ENCODE measurements around the gene KCNJ4.

The KCNJ4 gene

DNA sequence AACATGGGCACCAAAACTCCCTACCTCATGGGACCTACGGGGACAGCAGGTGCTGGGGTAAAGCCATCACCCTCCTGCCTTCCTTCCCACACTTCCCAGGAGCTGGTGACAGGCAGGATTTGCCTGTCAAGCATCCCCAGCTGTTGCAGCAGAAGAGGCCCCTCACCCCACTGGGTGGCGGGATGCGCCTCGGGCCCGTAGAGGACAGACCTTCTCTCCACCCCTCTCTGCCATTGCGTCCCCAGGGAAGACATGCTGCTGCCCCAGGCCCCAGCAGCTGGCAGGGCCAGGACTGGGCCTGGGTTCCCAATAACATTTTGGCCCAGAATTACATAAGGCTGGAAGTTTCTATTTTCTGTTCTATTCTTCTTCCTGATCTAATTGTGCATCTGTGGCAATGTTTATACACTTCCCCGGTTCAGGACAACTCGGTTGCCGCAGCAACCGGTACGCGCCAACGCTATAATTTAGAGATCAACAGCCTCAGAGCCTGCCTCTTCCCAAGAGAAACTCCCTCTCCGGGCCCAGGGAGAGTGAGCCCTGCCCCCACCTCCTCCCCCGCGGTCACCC is 25.4 kb downstream of the KCNJ4 start:
- no peak for DNase-seq (ENCODE audit: low spot score)

DNA sequence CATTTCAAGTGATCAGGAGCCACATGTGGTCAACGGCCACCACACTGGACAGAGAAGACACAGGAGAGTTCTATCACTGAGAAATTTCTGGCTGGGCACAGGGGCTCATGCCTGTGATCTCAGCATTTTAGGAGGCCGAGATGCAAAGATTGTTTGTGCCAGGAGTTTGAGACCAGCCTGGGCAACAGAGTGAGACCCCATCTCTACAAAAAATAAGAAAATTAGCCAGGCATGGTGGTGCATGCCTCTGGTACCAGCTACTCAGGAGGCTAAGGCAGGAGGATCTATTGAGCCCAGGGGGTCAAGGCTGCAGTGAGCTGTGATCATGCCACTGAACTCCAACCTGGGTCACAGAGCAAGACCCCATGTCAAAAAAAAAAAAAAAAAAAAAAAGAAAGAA is 26.3 kb downstream of the KCNJ4 start:
- no peak for DNase-seq (ENCODE audit: low spot score)

DNA sequence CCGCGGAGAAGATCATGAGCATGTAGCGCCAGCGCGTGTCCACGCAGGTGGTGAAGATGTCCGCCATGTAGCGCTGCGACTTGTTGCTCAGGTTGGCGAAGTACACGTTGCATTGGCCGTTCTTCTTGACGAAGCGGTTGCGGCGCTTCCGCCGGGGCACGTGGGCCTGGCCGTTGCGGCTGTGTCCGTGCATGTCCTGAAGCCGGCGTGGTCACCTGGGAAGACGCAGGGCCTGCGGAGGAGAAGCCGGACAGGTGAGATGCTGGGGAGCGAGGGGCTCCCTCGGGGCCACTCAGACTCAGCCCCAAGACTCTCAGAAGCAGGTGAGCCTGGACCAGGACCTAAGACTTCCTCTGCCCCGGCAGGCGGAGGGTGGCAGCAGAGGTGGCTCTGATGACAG is 27.1 kb downstream of the KCNJ4 start:
- no peak for DNase-seq (ENCODE audit: low spot score)

DNA sequence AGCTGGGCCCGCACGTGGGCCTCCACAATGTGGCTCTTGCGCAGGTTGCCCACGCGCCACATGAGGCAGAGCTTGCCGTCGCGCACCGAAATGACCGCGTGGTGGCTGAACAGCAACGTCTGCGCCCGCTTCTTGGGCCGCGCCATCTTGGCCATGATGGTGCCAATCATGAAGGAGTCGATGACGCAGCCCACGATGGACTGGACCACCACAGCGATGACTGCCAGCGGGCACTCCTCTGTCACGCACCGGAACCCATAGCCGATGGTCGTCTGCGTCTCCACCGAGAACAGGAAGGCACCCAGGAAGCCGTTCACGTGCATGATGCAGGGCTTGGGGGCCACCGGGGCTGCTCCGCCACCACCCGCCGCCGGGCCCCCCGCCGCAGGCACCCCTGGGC is 27.5 kb downstream of the KCNJ4 start:
- no peak for DNase-seq (ENCODE audit: low spot score)

DNA sequence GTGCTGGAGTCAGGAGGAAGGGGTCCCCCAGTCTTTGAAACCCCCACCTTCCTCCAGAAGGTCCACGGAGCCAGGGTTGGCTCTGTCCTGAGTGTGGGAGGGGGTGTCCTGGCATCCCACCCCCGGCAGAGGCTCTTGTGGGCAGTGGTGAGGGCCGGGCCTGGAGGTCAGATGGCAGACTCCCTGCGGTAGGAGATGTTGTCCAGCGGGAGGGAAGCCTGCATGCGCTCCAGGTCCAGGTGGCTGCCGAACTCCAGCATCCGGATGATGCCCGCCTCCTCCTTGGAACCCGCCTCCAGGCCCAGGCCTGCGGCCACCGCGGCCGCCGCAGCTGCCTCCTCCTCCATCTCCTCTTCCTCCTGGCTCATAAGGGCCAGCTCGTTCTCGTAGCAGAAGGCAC is 28.4 kb downstream of the KCNJ4 start:
- DNase-seq (ENCODE audit: low spot score) = no peak

DNA sequence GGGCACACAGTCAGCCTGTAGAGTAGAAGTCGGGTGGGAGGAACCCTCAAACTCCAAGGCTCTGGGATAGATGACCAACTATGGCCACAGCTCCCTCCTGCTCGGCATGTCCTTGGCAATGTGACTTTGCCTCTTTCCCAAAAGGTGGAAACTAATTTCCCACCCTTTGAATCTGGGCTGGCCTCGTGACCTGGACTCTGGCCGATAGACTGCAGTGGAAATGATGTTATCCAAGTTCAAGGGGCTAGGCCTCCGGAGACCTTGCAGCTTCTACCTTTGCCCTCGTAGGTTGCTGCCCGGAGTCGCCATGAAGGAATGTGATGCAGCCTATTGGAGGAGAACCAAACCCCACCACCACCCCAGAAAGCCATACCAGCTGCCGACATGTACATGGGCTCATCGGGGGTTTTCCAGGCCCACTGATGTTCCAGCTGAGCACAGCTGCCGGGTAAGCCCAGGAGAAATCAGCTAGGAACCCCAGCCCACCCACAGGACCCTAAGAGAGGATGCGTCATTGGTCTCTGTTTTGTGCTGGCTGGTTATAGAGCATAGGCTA is 30.4 kb downstream of the KCNJ4 start:
- no peak for DNase-seq (ENCODE audit: low spot score)

DNA sequence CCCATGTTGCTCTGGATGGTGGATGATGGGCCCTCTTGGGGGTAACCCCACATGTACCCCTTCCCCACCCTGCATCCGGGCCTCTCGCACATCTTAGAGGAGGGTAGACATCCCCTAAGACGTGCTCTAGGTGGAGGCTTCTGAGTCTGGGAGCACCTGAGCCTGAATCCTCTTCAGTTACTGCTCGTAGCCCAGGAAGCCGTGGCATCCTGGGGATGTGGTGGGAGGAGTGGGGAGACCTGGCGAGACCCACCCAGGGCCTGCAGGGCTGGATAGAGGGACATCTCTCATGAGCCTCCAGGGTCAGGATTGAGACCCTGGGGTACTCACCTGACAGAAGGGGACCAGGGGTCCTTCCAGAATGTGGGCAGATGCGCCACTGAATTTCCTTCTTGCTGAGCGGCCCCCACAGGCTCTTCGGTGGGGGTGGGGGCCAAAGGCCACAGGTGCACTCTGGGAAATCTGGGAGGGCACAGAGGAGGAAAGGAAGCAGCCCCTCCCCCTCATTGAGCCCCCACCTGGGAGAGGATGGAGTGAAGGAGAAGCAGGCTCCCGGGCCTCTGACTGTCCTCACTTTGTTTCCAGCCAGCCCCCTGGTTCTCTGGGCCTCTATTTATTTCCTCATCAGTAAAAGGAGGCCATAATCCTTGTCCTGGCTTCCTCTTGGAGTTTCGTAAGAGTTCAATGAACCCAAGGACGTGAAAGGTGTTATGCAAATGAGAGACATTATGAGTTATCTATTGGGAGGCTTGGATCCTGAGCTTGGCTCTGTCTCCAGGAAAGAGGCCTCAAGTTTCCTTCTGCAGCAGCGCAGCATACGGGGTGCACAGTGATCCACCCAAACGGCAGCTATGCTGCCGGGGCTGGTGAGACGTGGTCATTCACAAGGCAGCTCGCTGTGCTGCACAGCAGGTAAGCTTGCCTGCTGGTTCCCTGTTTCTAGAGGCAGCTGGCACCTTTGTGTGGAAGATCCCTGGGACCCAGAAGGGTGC is 31.2 kb downstream of the KCNJ4 start:
- DNase-seq (ENCODE audit: low spot score) = no peak

DNA sequence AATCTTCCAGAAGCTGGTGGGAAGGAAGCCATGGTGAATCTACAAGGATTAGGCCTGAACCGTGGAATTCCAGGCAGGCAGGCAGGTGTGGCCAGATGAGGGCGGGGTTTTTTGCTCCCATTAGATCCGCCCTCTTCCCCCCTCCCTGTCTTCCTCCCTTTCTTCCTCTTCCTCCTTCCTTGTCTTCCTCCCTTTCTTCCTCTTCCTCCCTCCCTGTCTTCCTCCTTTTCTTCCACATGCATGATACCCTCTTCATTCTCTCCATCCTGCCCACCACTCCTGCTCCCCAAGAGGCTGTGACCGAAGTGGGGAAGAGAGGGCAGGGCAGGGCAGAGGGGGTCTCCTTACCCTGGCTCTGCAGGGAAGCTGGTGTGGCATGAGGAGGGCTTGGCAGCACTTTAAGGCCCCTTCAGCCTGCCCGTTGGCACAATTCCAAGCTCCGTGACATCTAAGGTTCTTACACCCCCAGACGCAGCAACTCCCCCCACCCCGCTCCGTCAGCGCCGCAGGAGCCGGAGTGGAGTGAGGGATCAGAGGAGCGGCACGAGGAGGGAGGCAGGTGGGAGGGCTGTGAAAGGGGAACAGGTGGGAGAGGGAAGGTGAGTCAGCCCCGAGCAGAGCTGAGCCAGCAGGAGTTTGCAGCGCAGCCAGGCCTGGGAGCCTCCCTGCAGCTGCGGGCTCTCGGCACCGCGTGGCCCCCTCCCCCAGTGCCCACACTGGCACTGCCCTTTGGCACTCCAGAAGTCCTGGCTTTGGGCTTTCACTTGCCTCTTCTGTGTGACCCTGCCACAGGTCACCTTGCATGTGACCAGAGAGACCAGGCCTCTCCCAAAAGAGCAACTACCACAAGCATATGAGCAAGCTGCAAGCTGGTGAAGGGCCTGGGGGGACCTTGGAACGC is 32.1 kb downstream of the KCNJ4 start:
- DNase-seq (ENCODE audit: low spot score) = no peak

DNA sequence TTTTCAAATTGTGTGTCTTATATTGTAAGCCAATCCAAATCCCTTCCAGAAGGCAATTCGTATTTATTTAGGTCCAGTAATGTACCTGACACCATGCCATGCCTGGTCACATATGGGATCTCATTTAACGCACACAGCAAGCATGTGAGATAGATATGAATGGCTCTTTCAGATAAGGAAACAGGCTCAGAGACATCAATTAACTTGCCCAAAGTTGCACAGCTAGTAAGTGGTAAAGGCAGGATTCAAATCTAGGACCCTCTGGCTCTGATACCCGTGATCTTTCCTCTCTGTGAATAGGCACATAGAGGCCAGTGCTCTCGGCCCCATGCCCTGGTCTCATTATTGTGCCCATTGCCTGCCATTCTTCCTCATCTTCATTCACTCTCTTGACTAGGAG is 34.3 kb downstream of the KCNJ4 start:
- DNase-seq (ENCODE audit: low spot score) = no peak

DNA sequence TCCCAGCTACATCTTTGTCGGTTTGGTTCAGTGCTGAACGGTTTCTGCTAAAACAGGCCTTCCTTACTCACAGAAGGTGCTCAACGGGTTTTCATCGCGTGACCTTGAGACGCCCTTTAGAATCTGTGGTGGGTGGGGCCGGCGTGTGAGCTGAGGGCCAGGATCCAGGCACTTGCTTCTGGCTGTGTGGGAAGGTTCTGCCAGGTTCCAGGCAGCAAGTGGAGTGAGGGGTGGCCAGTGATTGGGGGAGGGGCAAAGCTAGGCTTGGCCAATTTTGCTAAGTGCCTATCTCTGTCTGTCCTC is 35.2 kb downstream of the KCNJ4 start:
- no peak for DNase-seq (ENCODE audit: low spot score)

DNA sequence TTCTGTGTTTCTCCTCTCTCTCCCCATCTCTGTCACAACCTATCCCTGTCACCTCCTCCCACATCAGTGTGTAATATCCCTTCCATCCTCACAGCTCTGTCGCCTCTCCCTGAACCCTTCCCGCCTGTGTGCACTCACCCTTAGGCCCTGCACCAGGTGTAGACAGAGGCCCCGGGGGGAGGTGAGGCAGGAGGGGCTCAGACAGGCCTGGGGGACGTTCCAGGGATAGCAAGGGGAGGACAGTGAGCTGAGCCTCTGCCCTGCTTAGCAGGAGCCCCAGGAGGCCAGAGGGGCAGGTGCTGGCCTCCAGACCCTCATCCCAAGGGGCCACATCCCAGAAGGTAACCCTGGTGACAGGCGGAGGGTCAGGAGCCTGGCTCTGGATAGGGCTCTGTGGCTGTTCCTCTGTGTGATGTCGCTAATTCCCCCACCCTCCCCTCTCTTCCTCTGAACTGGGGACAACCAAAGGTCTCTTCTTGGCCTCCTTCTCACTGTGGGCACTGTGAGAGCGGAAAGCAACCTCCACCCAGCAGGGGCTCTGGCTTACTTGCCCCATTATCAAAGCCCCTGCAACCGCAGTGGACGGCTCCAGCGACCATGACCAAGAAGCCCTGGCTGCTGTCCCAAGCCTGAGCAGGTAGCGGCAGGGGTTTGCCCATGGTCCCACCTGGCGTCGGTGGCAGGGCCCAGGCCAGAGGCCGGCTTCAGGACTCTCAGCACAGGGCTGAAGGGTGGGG is 35.7 kb downstream of the KCNJ4 start:
- DNase-seq (ENCODE audit: low spot score) = no peak

DNA sequence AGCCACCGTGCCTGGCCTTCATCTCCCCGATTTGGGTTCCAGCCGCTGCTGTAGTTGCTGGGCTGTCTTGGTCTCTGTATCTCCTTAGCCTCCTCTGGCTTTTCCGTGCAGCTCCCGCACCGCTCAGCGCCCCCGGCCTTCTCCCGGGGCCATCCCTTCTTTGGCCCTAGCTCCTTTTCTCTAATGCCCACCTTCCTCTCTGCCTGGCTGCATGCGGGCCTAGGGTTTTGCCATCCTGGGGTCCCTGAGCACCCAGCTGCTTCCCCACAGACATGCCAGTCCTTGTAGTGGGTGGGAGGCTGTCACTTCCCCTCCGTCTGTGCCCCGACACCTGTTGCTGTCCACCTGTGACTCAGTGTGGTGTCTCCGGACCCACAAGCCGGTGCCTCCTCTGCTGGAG is 36.4 kb downstream of the KCNJ4 start:
- DNase-seq (ENCODE audit: low spot score) = no peak

DNA sequence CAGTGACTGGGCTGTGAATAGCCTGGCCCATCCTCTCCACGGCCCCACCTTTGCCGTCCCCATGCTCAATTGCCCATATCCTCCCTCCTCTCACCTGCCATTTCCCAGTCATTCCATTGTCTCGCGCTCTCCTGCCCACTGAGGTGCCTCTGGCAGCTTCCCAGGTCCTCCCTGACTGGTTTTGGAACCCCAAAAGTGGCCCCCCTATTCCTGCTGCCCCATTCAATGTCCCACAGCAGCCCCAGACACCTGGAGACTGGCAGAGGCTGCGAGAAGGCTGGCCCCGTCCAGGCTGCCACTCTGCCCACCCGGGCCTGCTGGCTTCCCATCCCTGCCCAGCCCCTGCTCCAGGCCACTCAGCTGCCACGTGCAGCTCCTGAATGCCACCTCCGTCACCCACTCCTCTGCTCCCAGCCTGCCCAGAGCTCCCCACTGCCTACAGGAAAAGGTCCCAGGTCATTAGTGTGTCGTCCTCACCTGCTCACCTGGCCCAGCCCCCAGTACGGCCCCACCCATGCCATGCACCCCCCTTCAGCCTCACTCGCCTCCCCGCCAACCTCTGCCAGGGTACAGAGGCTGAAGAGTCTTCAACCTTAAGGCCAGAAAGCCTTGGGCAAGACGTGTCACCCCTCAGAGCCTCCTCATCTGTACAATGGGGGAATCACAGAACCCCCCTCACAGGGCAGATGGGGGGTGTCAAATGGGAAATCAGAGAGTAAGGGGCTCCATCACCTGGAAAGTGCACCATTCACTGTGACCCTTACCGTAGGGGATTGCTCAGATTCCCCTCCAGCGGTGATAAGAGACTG is 37.5 kb downstream of the KCNJ4 start:
- DNase-seq (ENCODE audit: low spot score) = no peak

DNA sequence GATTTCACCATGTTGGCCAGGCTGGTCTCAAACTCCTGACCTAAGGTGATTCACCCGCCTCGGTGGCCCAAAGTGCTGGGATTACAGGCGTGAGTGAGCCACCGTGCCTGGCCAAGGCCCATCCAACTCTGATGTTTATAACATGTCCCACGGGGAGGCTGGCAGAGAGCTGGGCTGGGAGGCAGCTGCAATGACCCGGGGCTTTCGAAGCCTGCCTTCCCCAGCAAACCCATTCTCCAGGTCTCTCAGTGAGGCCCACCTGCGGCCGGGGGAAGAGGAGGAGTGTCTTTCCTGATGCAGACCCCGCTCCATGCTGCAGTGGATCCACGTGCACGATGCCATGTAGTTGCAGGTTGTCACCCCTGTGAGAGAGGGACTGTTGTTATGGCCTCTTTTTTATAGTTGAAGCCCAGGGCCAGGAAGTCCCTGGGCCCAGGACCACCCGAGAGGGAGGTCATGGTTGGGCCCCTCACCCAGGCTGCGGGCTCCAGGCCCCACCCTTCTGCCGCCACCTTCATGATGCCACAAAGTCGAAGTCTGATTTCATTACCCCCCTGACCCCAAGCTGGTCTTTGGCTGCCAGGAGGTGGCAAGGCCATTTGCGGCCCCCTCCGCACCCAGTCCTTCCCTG is 38.3 kb downstream of the KCNJ4 start:
- no peak for DNase-seq (ENCODE audit: low spot score)

DNA sequence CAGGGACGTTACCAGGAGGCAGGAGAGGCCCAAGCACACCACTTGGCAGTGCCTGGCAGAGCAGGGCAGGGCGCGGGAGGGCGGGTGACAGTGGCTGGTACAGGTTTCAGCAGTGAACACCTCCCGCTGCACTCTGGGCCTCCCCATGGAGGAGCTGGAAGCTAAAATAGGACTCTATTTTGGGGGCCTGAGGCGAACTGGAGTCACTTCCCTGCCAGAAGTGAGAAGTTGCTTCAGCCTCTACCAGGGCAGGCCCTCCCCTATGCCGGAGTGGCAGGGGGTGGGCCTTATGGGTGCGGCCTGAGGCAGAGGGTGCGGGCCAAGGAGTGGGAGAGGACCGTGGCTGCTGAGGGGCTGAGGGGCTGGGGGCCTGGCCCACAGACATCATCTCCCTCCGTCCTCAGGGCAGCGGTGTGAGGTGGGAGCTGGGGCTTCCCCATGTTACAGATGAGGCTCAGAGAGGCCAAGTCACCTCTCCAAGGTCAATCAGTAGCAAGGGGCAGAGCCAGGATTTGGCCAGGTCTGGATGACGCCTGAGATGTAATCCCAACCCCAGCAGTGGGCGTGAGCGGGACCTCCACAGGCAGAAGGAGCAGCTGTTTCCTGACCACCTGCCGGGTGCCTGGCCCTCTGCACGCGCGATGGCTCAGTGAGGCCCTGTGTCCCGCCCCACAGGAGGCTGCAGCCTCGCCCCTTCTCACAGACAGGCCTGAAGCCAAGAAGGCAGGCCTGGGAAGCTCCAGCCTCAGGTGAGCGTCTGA is 39.3 kb downstream of the KCNJ4 start:
- no peak for DNase-seq (ENCODE audit: low spot score)

DNA sequence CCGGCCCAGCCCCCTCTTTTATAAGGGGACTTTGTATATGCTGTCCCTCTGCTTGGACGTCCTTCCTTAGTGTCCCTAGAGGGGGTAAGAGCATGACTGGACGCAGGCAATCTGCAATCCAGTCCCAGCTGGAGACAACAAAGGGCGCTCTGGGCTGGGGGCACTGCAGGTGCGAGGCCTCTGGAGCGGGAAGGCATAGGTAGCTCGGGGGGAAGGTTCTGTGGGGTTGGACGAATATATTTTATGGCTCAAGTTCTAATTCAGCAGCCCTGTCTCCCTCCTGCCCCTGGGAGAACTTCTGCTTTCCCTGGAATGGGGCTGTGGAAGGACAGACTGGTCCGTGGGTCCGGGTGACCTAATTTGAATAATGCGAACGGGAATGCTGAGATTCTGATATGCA is 40.0 kb downstream of the KCNJ4 start:
- DNase-seq (ENCODE audit: low spot score) = no peak

DNA sequence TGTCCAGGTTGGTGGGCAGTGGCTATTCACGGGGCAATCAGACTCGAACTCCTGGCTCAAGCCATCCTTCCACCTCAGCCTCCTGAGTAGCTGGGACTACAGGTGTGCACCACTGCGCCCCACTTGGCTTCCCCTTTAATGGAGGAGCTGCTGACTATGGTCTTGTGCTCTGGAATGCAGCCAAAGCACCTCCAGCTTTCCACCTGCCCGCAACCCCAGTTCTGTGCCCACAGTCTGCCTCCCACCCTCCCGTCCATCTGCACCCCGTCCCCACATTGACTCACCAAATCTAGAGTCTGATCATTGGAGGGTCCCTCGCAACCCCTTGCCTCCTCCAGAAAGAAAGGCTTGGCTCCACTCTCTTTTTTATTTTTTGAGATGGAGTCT is 41.0 kb downstream of the KCNJ4 start:
- DNase-seq (ENCODE audit: low spot score) = no peak

DNA sequence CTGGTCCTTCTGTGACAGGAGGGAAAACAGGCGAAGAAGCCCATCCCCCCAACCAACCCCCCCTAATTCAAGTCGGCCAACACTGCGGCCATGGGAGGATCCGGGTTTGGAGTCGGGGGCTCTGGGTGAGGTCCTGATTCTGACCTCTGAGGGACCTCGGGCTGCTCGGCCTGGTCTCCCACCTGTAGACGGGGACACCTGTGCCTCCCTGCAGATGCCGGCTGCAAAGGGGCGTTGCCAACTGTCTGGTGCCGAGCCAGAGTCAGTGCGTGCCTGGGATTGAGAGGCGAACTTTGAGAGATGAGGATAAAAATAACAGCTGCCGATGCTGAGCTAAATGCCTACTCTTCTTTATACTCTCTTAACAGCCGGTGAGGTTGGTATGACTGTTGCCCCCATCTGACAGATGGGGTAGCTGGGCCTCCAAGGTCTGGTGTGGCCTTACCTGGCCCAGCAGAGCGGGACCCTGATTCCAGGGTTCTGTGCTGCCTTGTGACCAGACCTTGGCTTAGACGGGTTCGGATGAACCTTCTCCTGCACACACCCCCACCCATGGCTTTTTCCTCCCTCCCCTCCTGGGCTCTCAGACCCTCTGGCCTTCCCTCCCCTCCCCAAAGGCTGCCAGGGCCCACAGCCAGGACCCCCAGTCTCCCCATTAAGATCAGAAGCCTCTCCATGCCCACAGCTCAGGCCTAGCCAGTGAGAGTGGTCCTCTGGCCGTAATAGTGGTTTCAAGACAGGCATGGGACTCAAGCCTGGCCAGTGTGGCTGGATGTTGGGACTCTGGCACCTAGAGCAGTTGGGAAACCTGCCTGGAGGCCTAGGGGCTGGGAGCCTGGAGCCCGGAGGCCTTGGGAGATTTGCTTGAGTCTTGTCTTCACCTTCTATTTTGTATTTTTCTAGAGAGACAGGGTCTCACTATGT is 41.7 kb downstream of the KCNJ4 start:
- DNase-seq (ENCODE audit: low spot score) = no peak

Data from hematopoietic multipotent progenitor cell treated with erythropoietin and hydrocortisone succinate and interleukin-3 and kit ligand, for 15 days (in vitro differentiated cells).